ENCODE data around the gene FAM228B.
A peak's percentile ranks its signal among the peaks of the same experiment; 100 is the strongest.

The FAM228B gene

GRCh38 chr2:24123195-24123921, at the start of gene FAM228B, which contains the start of gene PFN4:
Gene FAM228B, plus strand, starts transcription at chr2:24123469. Its CDS starts 893 bp downstream, at chr2:24124362.
Gene PFN4, minus strand, starts transcription at chr2:24123334. Its CDS starts 799 bp downstream, at chr2:24122535.
- DNase-seq, result peak; percentile 71 to 94 (median 89)
- intact Hi-C loops (cut with DNase I), result loop anchor here (10.0 kb wide), 1 partner anchor 49 kb away; the partner anchor contains the start of gene SF3B6

GRCh38 chr2:24073816-24074215, 49.5 kb upstream of the FAM228B start:
- DNase-seq, result no peak
- intact Hi-C loops (cut with DNase I), result loop anchor here (10.0 kb wide), 1 partner anchor 51 kb away; the partner anchor contains the start of genes FAM228B and PFN4

GRCh38 chr2:24075259-24075658, 48.0 kb upstream of the FAM228B start:
- intact Hi-C loops (cut with DNase I), result loop anchor here (10.0 kb wide), 1 partner anchor 50 kb away; the partner anchor contains the start of genes FAM228B and PFN4
- no peak for DNase-seq

GRCh38 chr2:24075915-24076848, 47.1 kb upstream of the FAM228B start, which contains the start of gene SF3B6:
Gene SF3B6, minus strand, starts transcription at chr2:24076326. Its CDS starts 97 bp downstream, at chr2:24076229.
- peak; percentile 92 to 99 (median 97) for DNase-seq
- intact Hi-C loops (cut with DNase I), result loop anchor here (2.0 to 10.0 kb wide), 2 partner anchors 49 to 149 kb away; partner anchors contain the start of genes ATAD2B, FAM228B and PFN4

GRCh38 chr2:24076849-24077534, 46.3 kb upstream of the FAM228B start:
- peak in 24 of 42 donors; percentile 6 to 62 (median 36) for DNase-seq
- intact Hi-C loops (cut with DNase I), result loop anchor here (2.0 to 10.0 kb wide), 2 partner anchors 48 to 150 kb away; partner anchors contain the start of genes ATAD2B, FAM228B and PFN4

- intact Hi-C loops (cut with DNase I), result loop anchor here (2.0 to 10.0 kb wide), 2 partner anchors 47 to 151 kb away; partner anchors contain the start of genes ATAD2B, FAM228B and PFN4
- DNase-seq, result peak in 20 of 42 donors; percentile 4 to 54 (median 21)
These were observed 45.8 kb upstream of the FAM228B start for GRCh38 chr2:24077535-24077877.

GRCh38 chr2:24077879-24078278, 45.4 kb upstream of the FAM228B start:
- intact Hi-C loops (cut with DNase I), result loop anchor here (2.0 to 10.0 kb wide), 2 partner anchors 47 to 151 kb away; partner anchors contain the start of genes ATAD2B, FAM228B and PFN4
- DNase-seq, result no peak

GRCh38 chr2:24080701-24081100, 42.6 kb upstream of the FAM228B start:
- intact Hi-C loops (cut with DNase I), result loop anchor here (10.0 kb wide), 1 partner anchor 256 kb away; no protein-coding TSS in a partner anchor
- no peak for DNase-seq

GRCh38 chr2:24082787-24083566, 40.3 kb upstream of the FAM228B start:
- DNase-seq, result no peak
- intact Hi-C loops (cut with DNase I), result loop anchor here (10.0 kb wide), 1 partner anchor 258 kb away; no protein-coding TSS in a partner anchor

GRCh38 chr2:24083567-24084385, 39.5 kb upstream of the FAM228B start:
- intact Hi-C loops (cut with DNase I), result loop anchor here (10.0 kb wide), 1 partner anchor 259 kb away; no protein-coding TSS in a partner anchor
- DNase-seq, result peak in 11 of 42 donors; percentile 10 to 48 (median 30)

GRCh38 chr2:24084386-24085199, 38.7 kb upstream of the FAM228B start, which contains the start of gene TP53I3:
Gene TP53I3, minus strand, starts transcription at chr2:24084834. Its CDS starts 508 bp downstream, at chr2:24084326.
- DNase-seq, result peak; percentile 50 to 93 (median 84)
- intact Hi-C loops (cut with DNase I), result loop anchor here (10.0 kb wide), 1 partner anchor 260 kb away; no protein-coding TSS in a partner anchor

GRCh38 chr2:24085200-24085489, 38.1 kb upstream of the FAM228B start:
- peak in 3 of 42 donors; percentile 47 to 63 (median 59) for DNase-seq
- intact Hi-C loops (cut with DNase I), result loop anchor here (10.0 kb wide), 1 partner anchor 260 kb away; no protein-coding TSS in a partner anchor

- no peak for DNase-seq
- intact Hi-C loops (cut with DNase I), result loop anchor here (10.0 kb wide), 1 partner anchor 261 kb away; no protein-coding TSS in a partner anchor
These were observed 37.0 kb upstream of the FAM228B start for GRCh38 chr2:24086241-24086640.

GRCh38 chr2:24087032-24087431, 36.2 kb upstream of the FAM228B start:
- no peak for DNase-seq
- intact Hi-C loops (cut with DNase I), result loop anchor here (10.0 kb wide), 1 partner anchor 262 kb away; no protein-coding TSS in a partner anchor

GRCh38 chr2:24088821-24089359, 34.4 kb upstream of the FAM228B start:
- intact Hi-C loops (cut with DNase I), result loop anchor here (10.0 kb wide), 1 partner anchor 264 kb away; no protein-coding TSS in a partner anchor
- no peak for DNase-seq
